Hepatocyte (in vitro differentiated cells): Measurements from ENCODE around the gene TARBP2. TPM values are rescaled to one million over a fixed set of nuclear protein-coding genes. Genes with fewer than 3 reads are reported as not detected.

Experiments used
- DNase-seq: peaks from one replicate; pipeline ENCODE4 v3.0.0-alpha.2; 2016; ENCODE audit warnings: low spot score
- H2AFZ ChIP-seq: fragments of 200-600 bp; sonication (generic); 2 replicates; pipeline ENCODE4 v1.6.0; 2016; ENCODE audit warnings: antibody characterized with exemption, mild to moderate bottlenecking
- H3K27ac ChIP-seq: fragments of 200-600 bp; sonication (generic); 2 replicates; pipeline ENCODE4 v1.5.1; 2016; ENCODE audit warnings: mild to moderate bottlenecking
- H3K27me3 ChIP-seq: fragments of 200-600 bp; sonication (generic); 2 replicates; pipeline ENCODE4 v1.6.1; 2016
- H3K36me3 ChIP-seq: fragments of 200-600 bp; sonication (generic); replicated peaks from 2 replicates; pipeline ENCODE4 v1.5.1; 2016; ENCODE audit warnings: low read depth; ENCODE audit not compliant: insufficient read depth
- H3K4me1 ChIP-seq: fragments of 200-600 bp; sonication (generic); 2 replicates; pipeline ENCODE4 v1.5.1; 2016; ENCODE audit warnings: mild to moderate bottlenecking, moderate library complexity; ENCODE audit not compliant: insufficient read depth
- H3K4me2 ChIP-seq: fragments of 200-600 bp; sonication (generic); 2 replicates; pipeline ENCODE4 v1.6.0; 2016
- H3K4me3 ChIP-seq: fragments of 200-600 bp; sonication (generic); 2 replicates; pipeline ENCODE4 v1.5.1; 2016; ENCODE audit warnings: mild to moderate bottlenecking
- H3K79me2 ChIP-seq: fragments of 200-600 bp; sonication (generic); 2 replicates; pipeline ENCODE4 v1.6.0; 2017; ENCODE audit warnings: mild to moderate bottlenecking
- H3K9me2 ChIP-seq: fragments of 200-600 bp; sonication (generic); replicated peaks from 2 replicates; pipeline ENCODE4 v1.6.0; 2017; ENCODE audit warnings: mild to moderate bottlenecking; ENCODE audit not compliant: insufficient read depth
- H3K9me3 ChIP-seq: fragments of 200-600 bp; sonication (generic); 2 replicates; pipeline ENCODE4 v1.5.1; 2016; ENCODE audit warnings: low read depth, mild to moderate bottlenecking
- H4K20me1 ChIP-seq: fragments of 200-600 bp; sonication (generic); 2 replicates; pipeline ENCODE4 v1.6.0; 2016; ENCODE audit warnings: mild to moderate bottlenecking; ENCODE audit not compliant: insufficient read depth, poor library complexity, severe bottlenecking
- CTCF ChIP-seq: fragments of 200-600 bp; sonication (generic); IDR thresholded peaks from 2 replicates; pipeline ENCODE4 v1.5.1; 2016; ENCODE audit warnings: antibody characterized with exemption, mild to moderate bottlenecking; ENCODE audit not compliant: poor library complexity
- EZH2 ChIP-seq: fragments of 200-600 bp; sonication (generic); IDR thresholded peaks from 2 replicates; pipeline ENCODE4 v1.6.1; 2016; ENCODE audit warnings: antibody characterized with exemption, mild to moderate bottlenecking, borderline replicate concordance
- EZH2phosphoT487 ChIP-seq: fragments of 200-600 bp; sonication (generic); IDR thresholded peaks from one replicate; pipeline ENCODE4 v1.6.1; 2018; ENCODE audit warnings: antibody characterized with exemption, mild to moderate bottlenecking, low read depth, moderate library complexity; ENCODE audit not compliant: unreplicated experiment, severe bottlenecking
- WGBS: methylation state at CpG from one replicate; pipeline ENCODE4 v1.1.6; 2016; ENCODE audit warnings: low lambda C conversion rate; ENCODE audit errors: missing lambda C conversion rate; 5-methylcytosine and 5-hydroxymethylcytosine counted together
- polyA plus RNA-seq: library from polyadenylated mRNA; unstranded; fragments of >200 nt; fragmentation: Nextera tagmentation; extraction: Ambion mirVana; gene quantifications from 2 replicates; pipeline ENCODE4 v1.2.1, GENCODE V29; 2016
- total RNA-seq: library from RNA; depleted of rRNA; stranded (reverse); fragments of >200 nt; gene quantifications from 2 replicates; pipeline ENCODE4 v1.2.3, GENCODE V29; 2014

TARBP2 gene
- total and polyA plus RNA-seq, 2 experiments from 2014 or later = 39.1 to 88.6 TPM

- Histone ChIP-seq H3K4me2 (no peak overlapping the region), H4K20me1 (no peaks in the 10 kb centered on the region), H2AFZ (no peak overlapping the region), H3K9me2 (no peaks in the 10 kb centered on the region), H3K4me1 (no peaks in the 10 kb centered on the region), H3K27ac (no peak overlapping the region), H3K79me2 (no peaks in the 10 kb centered on the region), H3K36me3 (peaks cover 5% of the 10 kb centered on the region), H3K4me3 (no peak overlapping the region), H3K27me3 (no peaks in the 10 kb centered on the region), H3K9me3 (no peaks in the 10 kb centered on the region)
- WGBS = 97% methylated on average over 4 of the region's 4 CpGs
- no peak for TF ChIP-seq EZH2
- TF ChIP-seq EZH2phosphoT487 = no peak
- no peak for TF ChIP-seq CTCF
- DNase-seq = no peak
Measured at GRCh38 chr12:53530920-53531319, 29.8 kb downstream of the TARBP2 start.

- no peak for DNase-seq
- no peaks in the 10 kb centered on the region for H4K20me1 ChIP-seq
- 97% methylated on average over 3 of the region's 3 CpGs for WGBS
- H3K4me1 ChIP-seq = no peaks in the 10 kb centered on the region
- no peak overlapping the region for H3K4me2 ChIP-seq
- TF ChIP-seq CTCF (no peak), EZH2 (no peak), EZH2phosphoT487 (no peak)
- H3K79me2 ChIP-seq = no peaks in the 10 kb centered on the region
- H3K9me2 ChIP-seq = no peaks in the 10 kb centered on the region
- peaks cover 8% of the 10 kb centered on the region for H3K36me3 ChIP-seq
- H3K4me3 ChIP-seq = no peak overlapping the region
- H3K9me3 ChIP-seq = no peaks in the 10 kb centered on the region
- H2AFZ ChIP-seq = no peak overlapping the region
- no peak overlapping the region for H3K27ac ChIP-seq
- no peaks in the 10 kb centered on the region for H3K27me3 ChIP-seq
Measured at GRCh38 chr12:53532021-53532420, 30.9 kb downstream of the TARBP2 start.

- H4K20me1 ChIP-seq = no peaks in the 10 kb centered on the region
- H3K4me1 ChIP-seq = no peaks in the 10 kb centered on the region
- WGBS = 98% methylated on average over 7 of the region's 7 CpGs
- no peaks in the 10 kb centered on the region for H3K9me2 ChIP-seq
- no peak overlapping the region for H3K4me2 ChIP-seq
- no peak overlapping the region for H3K27ac ChIP-seq
- no peaks in the 10 kb centered on the region for H3K27me3 ChIP-seq
- no peak for DNase-seq
- H3K79me2 ChIP-seq = no peaks in the 10 kb centered on the region
- H3K36me3 ChIP-seq = peaks cover 14% of the 10 kb centered on the region
- no peak for TF ChIP-seq EZH2
- TF ChIP-seq EZH2phosphoT487 = no peak
- TF ChIP-seq CTCF = no peak
- no peaks in the 10 kb centered on the region for H3K9me3 ChIP-seq
- no peak overlapping the region for H2AFZ ChIP-seq
- H3K4me3 ChIP-seq = no peak overlapping the region
Measured at GRCh38 chr12:53532524-53533445, 31.7 kb downstream of the TARBP2 start.
